HG02642 (cell line): ENCODE results near the gene GPSM1.

ENCODE experiments used
- ATAC-seq: cut with Tn5 transposase; IDR thresholded peaks from one replicate; pipeline ENCODE4 v1.9.1; 2021; ENCODE audit warnings: mild to moderate bottlenecking; ENCODE audit not compliant: unreplicated experiment, poor library complexity

The GPSM1 gene

GRCh38 chr9:136387217-136387616 is 59.9 kb downstream of the GPSM1 start:
- no peak for ATAC-seq

- no peak for ATAC-seq
Measured at GRCh38 chr9:136389396-136389795, 62.1 kb downstream of the GPSM1 start.

GRCh38 chr9:136391737-136392537 is 64.6 kb downstream of the GPSM1 start:
- ATAC-seq = no peak

GRCh38 chr9:136392538-136393449 is 65.5 kb downstream of the GPSM1 start:
- ATAC-seq = no peak

GRCh38 chr9:136393531-136393930 is 66.2 kb downstream of the GPSM1 start:
- ATAC-seq = no peak

GRCh38 chr9:136394312-136395019 is 67.1 kb downstream of the GPSM1 start:
- no peak for ATAC-seq

GRCh38 chr9:136395020-136395340 is 67.6 kb downstream of the GPSM1 start:
- ATAC-seq = no peak

GRCh38 chr9:136395345-136396218 is 68.2 kb downstream of the GPSM1 start:
- no peak for ATAC-seq

- ATAC-seq = no peak
Measured at GRCh38 chr9:136396219-136396515, 68.8 kb downstream of the GPSM1 start.

GRCh38 chr9:136397643-136398042 is 70.3 kb downstream of the GPSM1 start:
- ATAC-seq = no peak

GRCh38 chr9:136398286-136398685 is 70.9 kb downstream of the GPSM1 start:
- ATAC-seq = no peak

- ATAC-seq = peak; percentile 35
Measured at GRCh38 chr9:136399176-136400037, 72.1 kb downstream of the GPSM1 start.

GRCh38 chr9:136400038-136400834 is 72.9 kb downstream of the GPSM1 start, which contains the start of gene SNAPC4:
SNAPC4 (minus strand) TSS chr9:136400170; CDS start chr9:136398428, 1,742 bp downstream.
- ATAC-seq = peak; percentile 70

GRCh38 chr9:136401173-136401922 is 74.0 kb downstream of the GPSM1 start:
- ATAC-seq = no peak

GRCh38 chr9:136402067-136402466 is 74.7 kb downstream of the GPSM1 start:
- no peak for ATAC-seq

- peak; percentile 26 for ATAC-seq
Measured at GRCh38 chr9:136403538-136403914, 76.2 kb downstream of the GPSM1 start.

- ATAC-seq = no peak
Measured at GRCh38 chr9:136403915-136404800, 76.8 kb downstream of the GPSM1 start.
